K562 (cell line): ENCODE data around the gene TTLL3. TPM values are rescaled to one million over a fixed set of nuclear protein-coding genes. Genes with fewer than 3 reads are reported as not detected.

Experiments used
- ARID1B ChIP-seq: fragments of 450-650 bp; IDR thresholded peaks from 2 replicates; pipeline ENCODE4 v1.6.1; 2016; ENCODE audit warnings: antibody characterized with exemption, mild to moderate bottlenecking, inconsistent platforms
- BCOR ChIP-seq: fragments of 450-650 bp; IDR thresholded peaks from 2 replicates; pipeline ENCODE4 v1.6.1; 2016
- CREB3L1 ChIP-seq: fragments of 450-650 bp; IDR thresholded peaks from 2 replicates; pipeline ENCODE4 v1.6.1; 2014; ENCODE audit warnings: low read depth, mild to moderate bottlenecking, moderate library complexity, borderline replicate concordance
- CTCF ChIP-seq, 3 experiments: IDR thresholded peaks in 2 of 3; conservative IDR thresholded peaks in 1 of 3; 2 replicates each; pipeline ENCODE4 v1.5.1; 2011 to 2012; ENCODE audit warnings: low read length in 3 of 3, mild to moderate bottlenecking in 3 of 3, control low read depth in 2 of 3, improper control_type of control experiment in 1 of 3, inconsistent platforms in 1 of 3, low read depth in 1 of 3, mixed read lengths in 1 of 3, moderate library complexity in 1 of 3; ENCODE audit not compliant: insufficient read depth in 2 of 3
- KAT8 ChIP-seq: fragments of 450-650 bp; IDR thresholded peaks from 2 replicates; pipeline ENCODE4 v1.6.1; 2016; ENCODE audit warnings: low read depth, mild to moderate bottlenecking
- MEIS2 ChIP-seq: fragments of 450-650 bp; IDR thresholded peaks from 2 replicates; pipeline ENCODE4 v1.6.1; 2014; ENCODE audit warnings: mild to moderate bottlenecking; ENCODE audit not compliant: partially characterized antibody
- NCOA1 ChIP-seq: fragments of 450-650 bp; IDR thresholded peaks from 2 replicates; pipeline ENCODE4 v1.6.1; 2016; ENCODE audit warnings: low read depth
- NCOA4 ChIP-seq: fragments of 450-650 bp; IDR thresholded peaks from 2 replicates; pipeline ENCODE4 v1.6.1; 2018; ENCODE audit warnings: mild to moderate bottlenecking; ENCODE audit not compliant: partially characterized antibody
- OTX1 ChIP-seq: fragments of 450-650 bp; formaldehyde crosslinking; IDR thresholded peaks from 2 replicates; pipeline ENCODE4 v1.4.0; 2022; ENCODE audit warnings: mild to moderate bottlenecking
- POLR2AphosphoS5 ChIP-seq: IDR thresholded peaks from 2 replicates; pipeline ENCODE4 v1.6.1; 2011; ENCODE audit warnings: mild to moderate bottlenecking, low read depth, low read length, moderate library complexity; ENCODE audit not compliant: control insufficient read depth, insufficient read depth
- POLR2G ChIP-seq: fragments of 200-400 bp; formaldehyde crosslinking; IDR thresholded peaks from 2 replicates; pipeline ENCODE4 v1.6.1; 2017; ENCODE audit warnings: low read depth, mild to moderate bottlenecking, antibody characterized with exemption, low read length, moderate library complexity
- RB1 ChIP-seq: fragments of 450-650 bp; IDR thresholded peaks from 2 replicates; pipeline ENCODE4 v1.6.1; 2017; ENCODE audit warnings: low read depth, mild to moderate bottlenecking
- RNF219 ChIP-seq: fragments of 250-450 bp; sonication (Bioruptor Pico); IDR thresholded peaks from 2 replicates; pipeline ENCODE4 v1.5.0; 2022; ENCODE audit warnings: mild to moderate bottlenecking
- SMC3 ChIP-seq: conservative IDR thresholded peaks from 2 replicates; pipeline ENCODE4 v1.6.1; 2011; ENCODE audit warnings: low read depth, low read length, improper control_type of control experiment; ENCODE audit not compliant: insufficient read depth
- TSC22D4 ChIP-seq: fragments of 450-650 bp; IDR thresholded peaks from 2 replicates; pipeline ENCODE4 v1.6.1; 2016; ENCODE audit warnings: missing genetic modification characterization, missing biosample characterization, control low read depth
- ZBTB7A ChIP-seq: IDR thresholded peaks from 2 replicates; pipeline ENCODE4 v1.6.1; 2011; ENCODE audit warnings: low read depth, mild to moderate bottlenecking, low read length, moderate library complexity, borderline replicate concordance; ENCODE audit not compliant: control insufficient read depth
- ZC3H8 ChIP-seq: fragments of 450-650 bp; IDR thresholded peaks from 2 replicates; pipeline ENCODE4 v1.6.1; 2017
- ZKSCAN8 ChIP-seq: fragments of 200-800 bp; sonication (Bioruptor generic); IDR thresholded peaks from 2 replicates; pipeline ENCODE4 v1.6.1; 2016; ENCODE audit warnings: missing genetic modification characterization, missing compliant biosample characterization
- ZNF311 ChIP-seq: fragments of 250-450 bp; sonication (Bioruptor Pico); IDR thresholded peaks from 2 replicates; pipeline ENCODE4 v1.4.0; 2020; ENCODE audit warnings: mild to moderate bottlenecking, moderate library complexity
- ZNF639 ChIP-seq, 2 experiments: fragments of 200-800 bp in 1 of 2; sonication (Bioruptor generic) in 1 of 2; sonication (generic) in 1 of 2; formaldehyde crosslinking in 1 of 2; IDR thresholded peaks in 1 of 2; conservative IDR thresholded peaks in 1 of 2; 2 replicates each; pipeline versions ENCODE4 v1.5.0 to v1.6.1; 2016 to 2020; ENCODE audit warnings: missing compliant biosample characterization in 1 of 2, missing genetic modification characterization in 1 of 2, missing genetic modification reagents in 1 of 2
- ZNF717 ChIP-seq: fragments of 250-450 bp; sonication (Bioruptor Pico); IDR thresholded peaks from 2 replicates; pipeline ENCODE4 v1.5.0; 2021
- ZSCAN29 ChIP-seq: fragments of 450-650 bp; IDR thresholded peaks from 2 replicates; pipeline ENCODE4 v1.6.1; 2017
- polyA plus RNA-seq, 8 experiments: library from polyadenylated mRNA; depleted of rRNA in 4 of 8; stranded (reverse) in 5 of 8; unstranded in 3 of 8; fragments of >200 nt; fragmentation: Nextera tagmentation in 2 of 8; fragmentation: Illumina TruSeq in 1 of 8; extraction: Ambion mirVana in 2 of 8; extraction: Trizol in 1 of 8; gene quantifications; 2 replicates each; pipeline versions ENCODE4 v1.2.1 to v1.2.3, GENCODE V29; 2011 to 2014; ENCODE audit warnings: inconsistent platforms in 1 of 8, missing spikeins in 1 of 8
- total RNA-seq, 7 experiments: library from RNA; depleted of rRNA in 6 of 7; stranded (reverse); fragments of >200 nt in 6 of 7; fragmentation: Illumina TruSeq in 2 of 7; extraction: Trizol in 2 of 7; gene quantifications; 2 replicates each; pipeline versions ENCODE4 v1.2.1 to v1.2.3, GENCODE V29; 2011 to 2021; ENCODE audit warnings: low replicate concordance in 1 of 7

The TTLL3 gene
- total and polyA plus RNA-seq, 9 of the 15 experiments (the other 6 are each of a cell fraction or from before 2014, with no cell fraction given) = 8.9 to 106 (median 33.2) TPM

GRCh38 chr3:9792405-9793160 lies 17.5 kb upstream of the TTLL3 start, which contains the start of the genes ARPC4 and TADA3 (continued):
- TF ChIP-seq ZNF717 (CRISPR knock-in tag) (no peak), BCOR (no peak), ZSCAN29 (no peak), ZNF311 (no peak), POLR2AphosphoS5 (peak; percentile 93), ZKSCAN8 (CRISPR knock-in tag) (no peak), POLR2G (peak; percentile 95), MEIS2 (no peak), ZBTB7A (peak; percentile 100), OTX1 (CRISPR knock-in tag) (0 out of 2 replicates have a peak, but pooled peaks have one; percentile 11), ZNF639 (CRISPR knock-in tag; conservative IDR thresholded peaks at IDR 0.05 in 1 of 2, IDR thresholded peaks at IDR 0.05 in 1 of 2) (no peak), CTCF (IDR thresholded peaks at IDR 0.05 in 2 of 3, conservative IDR thresholded peaks at IDR 0.05 in 1 of 3; ENCODE audit: insufficient read depth in 2 of 3, low read depth in 1 of 3, low read length in 3 of 3) (peak in 1 of 3 experiments; percentile 18; a peak in 1 of 6 replicates), NCOA4 (no peak), CREB3L1 (peak; percentile 86), RNF219 (CRISPR knock-in tag) (no peak), KAT8 (no peak), RB1 (peak; percentile 39), ZC3H8 (no peak), SMC3 (no peak), ARID1B (peak; percentile 39; the same call in 1 of the 2 replicates), TSC22D4 (no peak), NCOA1 (no peak; the same call in 1 of the 2 replicates)
